ENCODE measurements around the gene SARM1. TPM values are rescaled to one million over a fixed set of nuclear protein-coding genes. Genes with fewer than 3 reads are reported as not detected.
"Not testable (repeated sequence)": the region's sequence is repeated elsewhere in the genome, so short reads cannot be mapped to it uniquely, and the experiment has no call there.

Gene SARM1
- total RNA-seq, 2 experiments from 2014 or later = 17.2 to 17.5 TPM

- H3K4me3 Mint-ChIP-seq = no peak overlapping the region
- DNase-seq = no peak
- CTCF ChIA-PET = interaction anchor here (2.3 kb wide), 1 partner anchor 11 kb away, joined by 9 read pairs; no protein-coding TSS in a partner anchor
- POLR2A ChIA-PET = no interaction called here
- H3K27ac Mint-ChIP-seq = no peak overlapping the region
- H3K9me3 Mint-ChIP-seq = no peaks in the 10 kb centered on the region
- peaks cover 14% of the 10 kb centered on the region for H3K27me3 Mint-ChIP-seq
- H3K4me1 Mint-ChIP-seq = no peaks in the 10 kb centered on the region
- no peaks in the 10 kb centered on the region for H3K36me3 Mint-ChIP-seq (ENCODE audit: low read depth)
Measured at GRCh38 chr17:28427371-28427770, 55.9 kb downstream of the SARM1 start.

- H3K4me3 Mint-ChIP-seq; H3K4me1 Mint-ChIP-seq; H3K36me3 Mint-ChIP-seq (ENCODE audit: low read depth); DNase-seq; H3K27ac Mint-ChIP-seq; POLR2A ChIA-PET; H3K9me3 Mint-ChIP-seq: not testable (repeated sequence)
- peaks cover 19% of the 10 kb centered on the region for H3K27me3 Mint-ChIP-seq
- CTCF ChIA-PET = interaction anchor here (2.3 kb wide), 1 partner anchor 12 kb away, joined by 9 read pairs; no protein-coding TSS in a partner anchor
Measured at GRCh38 chr17:28427982-28428381, 56.5 kb downstream of the SARM1 start.

- H3K27me3 Mint-ChIP-seq = peaks cover 27% of the 10 kb centered on the region
- ChIA-PET POLR2A (no interaction called here), CTCF (no interaction called here)
- H3K4me1 Mint-ChIP-seq = no peaks in the 10 kb centered on the region
- H3K36me3 Mint-ChIP-seq (ENCODE audit: low read depth) = no peaks in the 10 kb centered on the region
- no peak overlapping the region for H3K27ac Mint-ChIP-seq
- no peak overlapping the region for H3K4me3 Mint-ChIP-seq
- no peak for DNase-seq
- H3K9me3 Mint-ChIP-seq = no peaks in the 10 kb centered on the region
Measured at GRCh38 chr17:28433721-28434120, 62.2 kb downstream of the SARM1 start.

GRCh38 chr17:28434326-28434725 lies 62.8 kb downstream of the SARM1 start:
- H3K9me3 Mint-ChIP-seq; H3K4me3 Mint-ChIP-seq; DNase-seq; CTCF ChIA-PET; H3K27ac Mint-ChIP-seq; POLR2A ChIA-PET; H3K36me3 Mint-ChIP-seq (ENCODE audit: low read depth); H3K4me1 Mint-ChIP-seq: not testable (repeated sequence)
- H3K27me3 Mint-ChIP-seq = peaks cover 29% of the 10 kb centered on the region

- ChIA-PET CTCF (interaction anchor here (1.6 kb wide), 1 partner anchor 28 kb away, joined by 4 read pairs; no protein-coding TSS in a partner anchor), POLR2A (no interaction called here)
- Mint-ChIP-seq H3K27me3 (peaks cover 19% of the 10 kb centered on the region), H3K9me3 (no peaks in the 10 kb centered on the region), H3K36me3 (ENCODE audit: low read depth) (no peaks in the 10 kb centered on the region), H3K4me1 (no peaks in the 10 kb centered on the region), H3K27ac (no peak overlapping the region), H3K4me3 (no peak overlapping the region)
- no peak for DNase-seq
Measured at GRCh38 chr17:28443901-28444638, 72.6 kb downstream of the SARM1 start.

GRCh38 chr17:28446716-28447395 lies 75.4 kb downstream of the SARM1 start:
- Mint-ChIP-seq H3K27ac (no peak overlapping the region), H3K27me3 (peaks cover 30% of the 10 kb centered on the region), H3K36me3 (ENCODE audit: low read depth) (no peaks in the 10 kb centered on the region), H3K4me1 (no peaks in the 10 kb centered on the region), H3K4me3 (no peak overlapping the region), H3K9me3 (no peaks in the 10 kb centered on the region)
- no peak for DNase-seq
- ChIA-PET CTCF (no interaction called here), POLR2A (interaction anchor here (0.6 kb wide), 1 partner anchor 214 kb away, joined by 3 read pairs; no protein-coding TSS in a partner anchor)

- ChIA-PET CTCF (no interaction called here), POLR2A (interaction anchor here (0.6 kb wide), 1 partner anchor 213 kb away, joined by 3 read pairs; no protein-coding TSS in a partner anchor)
- Mint-ChIP-seq H3K9me3 (no peaks in the 10 kb centered on the region), H3K36me3 (ENCODE audit: low read depth) (no peaks in the 10 kb centered on the region), H3K27ac (no peak overlapping the region), H3K4me1 (no peaks in the 10 kb centered on the region), H3K27me3 (peaks cover 31% of the 10 kb centered on the region), H3K4me3 (no peak overlapping the region)
- DNase-seq = no peak
Measured at GRCh38 chr17:28447396-28447760, 75.9 kb downstream of the SARM1 start.

GRCh38 chr17:28449859-28450258 lies 78.4 kb downstream of the SARM1 start:
- ChIA-PET CTCF (no interaction called here), POLR2A (no interaction called here)
- no peak for DNase-seq
- peaks cover 37% of the 10 kb centered on the region for H3K27me3 Mint-ChIP-seq
- no peaks in the 10 kb centered on the region for H3K36me3 Mint-ChIP-seq (ENCODE audit: low read depth)
- H3K9me3 Mint-ChIP-seq = no peaks in the 10 kb centered on the region
- no peak overlapping the region for H3K4me3 Mint-ChIP-seq
- no peaks in the 10 kb centered on the region for H3K4me1 Mint-ChIP-seq
- no peak overlapping the region for H3K27ac Mint-ChIP-seq

Other genes starting within 250 kb of the SARM1 start
- gene TMEM97, start 52.5 kb upstream of the SARM1 start, total RNA-seq = 10 to 100 TPM; 23.3 to 26.6 TPM
- 10 to 100 TPM; 22.2 to 25.7 TPM for gene IFT20, start 36.2 kb upstream of the SARM1 start, total RNA-seq
- 10 to 100 TPM; 25.2 to 26.5 TPM for gene TNFAIP1, start 35.9 kb upstream of the SARM1 start, total RNA-seq
- 10 to 100 TPM; 54.3 to 56.2 TPM for gene POLDIP2, start 14.2 kb upstream of the SARM1 start, total RNA-seq
- gene SEBOX, start 6.5 kb upstream of the SARM1 start, total RNA-seq = not detected
- under 1 TPM in 1 of 2 experiments, not detected in 1; 0.15 TPM for gene VTN, start 1.4 kb upstream of the SARM1 start, total RNA-seq
- gene SLC46A1, start 34.5 kb downstream of the SARM1 start, total RNA-seq = 1 to 10 TPM in 1 of 2 experiments, under 1 TPM in 1; 0.96 to 1.1 TPM
- not detected for gene SLC13A2, start 102.0 kb downstream of the SARM1 start, total RNA-seq
- not detected for gene FOXN1, start 134.7 kb downstream of the SARM1 start, total RNA-seq
- gene UNC119, start 180.9 kb downstream of the SARM1 start, total RNA-seq = 10 to 100 TPM; 46.2 to 61.1 TPM
- 10 to 100 TPM; 66.3 to 66.6 TPM for gene PIGS, start 199.8 kb downstream of the SARM1 start, total RNA-seq
- gene ALDOC, start 205.2 kb downstream of the SARM1 start, total RNA-seq = 100 to 1,000 TPM; 140 to 147 TPM
- gene SPAG5, start 227.3 kb downstream of the SARM1 start, total RNA-seq = 100 to 1,000 TPM; 125 to 127 TPM
- gene RSKR, start 242.5 kb downstream of the SARM1 start, total RNA-seq = 10 to 100 TPM; 15.5 to 19.7 TPM

Measured in activated CD4-positive, alpha-beta memory T cell treated with anti-CD3 and anti-CD28 coated beads, Interleukin-2, amount 10 ng/mL, durations not matched to agents 7 days and 5 days (primary cell).